ENCODE data around the gene TMEM181. TPM values are rescaled to one million over a fixed set of nuclear protein-coding genes. Genes with fewer than 3 reads are reported as not detected.

The TMEM181 gene
- total RNA-seq, 1 experiment from 2014 or later, result 38.0 TPM

DNA sequence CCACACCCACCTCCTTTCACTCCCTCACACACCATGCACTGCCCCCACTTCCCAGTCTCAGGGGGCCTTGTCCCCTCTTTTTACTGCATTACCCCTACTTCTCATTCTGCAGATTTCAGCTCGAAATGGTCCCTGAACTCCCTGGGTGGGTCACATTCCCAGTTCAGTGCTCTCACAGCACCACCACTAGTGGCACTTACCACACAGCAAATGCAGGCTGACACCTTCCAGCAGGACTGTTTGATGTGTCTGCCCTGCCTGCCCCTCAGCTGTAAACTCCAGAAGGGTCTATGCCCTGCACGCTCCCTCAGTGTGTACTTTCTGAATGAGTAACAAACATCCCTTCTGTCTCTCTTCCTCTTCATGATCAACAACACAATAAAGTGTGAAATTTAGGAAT lies 80.6 kb downstream of the TMEM181 start:
- BruUV-seq (replicated peaks), result no TSS peak
- Histone ChIP-seq H3K27me3 (ENCODE audit: control insufficient read depth, insufficient read depth, low read length) (no peaks in the 10 kb centered on the region), H3K27ac (ENCODE audit: low read length) (no peak overlapping the region), H3K4me3 (ENCODE audit: low read depth in 2 of 2, low read length in 2 of 2) (no peak overlapping the region), H3K9me3 (ENCODE audit: control insufficient read depth, insufficient read depth, low read depth, low read length) (no peaks in the 10 kb centered on the region), H3K4me1 (ENCODE audit: control insufficient read depth, insufficient read depth, low read length) (peaks cover 21% of the 10 kb centered on the region), H3K36me3 (ENCODE audit: control insufficient read depth, insufficient read depth, low read length) (peaks cover 6% of the 10 kb centered on the region; the same call in 1 of the 2 replicates)
- ChIA-PET POLR2A (no interaction called here), CTCF (no interaction called here)
- ATAC-seq, result no peak
- in situ Hi-C loops (cut with HindIII; ENCODE audit: low pct_unique_long_range_greater_than_20kb, low sequenced_read_pairs) (no loop called here), intact Hi-C loops (cut with micrococcal nuclease; ENCODE audit: unreplicated experiment) (no loop called here)
- TF ChIP-seq SIN3A (IDR thresholded peaks at IDR 0.05; ENCODE audit: borderline replicate concordance, insufficient read depth, low read depth, low read length), result no peak
- TF ChIP-seq POLR2AphosphoS5 (IDR thresholded peaks at IDR 0.05; ENCODE audit: low read depth, low read length), result no peak
- TF ChIP-seq, protein P1, sequence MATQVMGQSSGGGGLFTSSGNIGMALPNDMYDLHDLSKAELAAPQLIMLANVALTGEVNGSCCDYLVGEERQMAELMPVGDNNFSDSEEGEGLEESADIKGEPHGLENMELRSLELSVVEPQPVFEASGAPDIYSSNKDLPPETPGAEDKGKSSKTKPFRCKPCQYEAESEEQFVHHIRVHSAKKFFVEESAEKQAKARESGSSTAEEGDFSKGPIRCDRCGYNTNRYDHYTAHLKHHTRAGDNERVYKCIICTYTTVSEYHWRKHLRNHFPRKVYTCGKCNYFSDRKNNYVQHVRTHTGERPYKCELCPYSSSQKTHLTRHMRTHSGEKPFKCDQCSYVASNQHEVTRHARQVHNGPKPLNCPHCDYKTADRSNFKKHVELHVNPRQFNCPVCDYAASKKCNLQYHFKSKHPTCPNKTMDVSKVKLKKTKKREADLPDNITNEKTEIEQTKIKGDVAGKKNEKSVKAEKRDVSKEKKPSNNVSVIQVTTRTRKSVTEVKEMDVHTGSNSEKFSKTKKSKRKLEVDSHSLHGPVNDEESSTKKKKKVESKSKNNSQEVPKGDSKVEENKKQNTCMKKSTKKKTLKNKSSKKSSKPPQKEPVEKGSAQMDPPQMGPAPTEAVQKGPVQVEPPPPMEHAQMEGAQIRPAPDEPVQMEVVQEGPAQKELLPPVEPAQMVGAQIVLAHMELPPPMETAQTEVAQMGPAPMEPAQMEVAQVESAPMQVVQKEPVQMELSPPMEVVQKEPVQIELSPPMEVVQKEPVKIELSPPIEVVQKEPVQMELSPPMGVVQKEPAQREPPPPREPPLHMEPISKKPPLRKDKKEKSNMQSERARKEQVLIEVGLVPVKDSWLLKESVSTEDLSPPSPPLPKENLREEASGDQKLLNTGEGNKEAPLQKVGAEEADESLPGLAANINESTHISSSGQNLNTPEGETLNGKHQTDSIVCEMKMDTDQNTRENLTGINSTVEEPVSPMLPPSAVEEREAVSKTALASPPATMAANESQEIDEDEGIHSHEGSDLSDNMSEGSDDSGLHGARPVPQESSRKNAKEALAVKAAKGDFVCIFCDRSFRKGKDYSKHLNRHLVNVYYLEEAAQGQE (IDR thresholded peaks at IDR 0.05; ENCODE audit: insufficient read depth in 1 of 2, low read depth in 2 of 2, low read length in 1 of 2), result no peak
- TF ChIP-seq, protein P2, sequence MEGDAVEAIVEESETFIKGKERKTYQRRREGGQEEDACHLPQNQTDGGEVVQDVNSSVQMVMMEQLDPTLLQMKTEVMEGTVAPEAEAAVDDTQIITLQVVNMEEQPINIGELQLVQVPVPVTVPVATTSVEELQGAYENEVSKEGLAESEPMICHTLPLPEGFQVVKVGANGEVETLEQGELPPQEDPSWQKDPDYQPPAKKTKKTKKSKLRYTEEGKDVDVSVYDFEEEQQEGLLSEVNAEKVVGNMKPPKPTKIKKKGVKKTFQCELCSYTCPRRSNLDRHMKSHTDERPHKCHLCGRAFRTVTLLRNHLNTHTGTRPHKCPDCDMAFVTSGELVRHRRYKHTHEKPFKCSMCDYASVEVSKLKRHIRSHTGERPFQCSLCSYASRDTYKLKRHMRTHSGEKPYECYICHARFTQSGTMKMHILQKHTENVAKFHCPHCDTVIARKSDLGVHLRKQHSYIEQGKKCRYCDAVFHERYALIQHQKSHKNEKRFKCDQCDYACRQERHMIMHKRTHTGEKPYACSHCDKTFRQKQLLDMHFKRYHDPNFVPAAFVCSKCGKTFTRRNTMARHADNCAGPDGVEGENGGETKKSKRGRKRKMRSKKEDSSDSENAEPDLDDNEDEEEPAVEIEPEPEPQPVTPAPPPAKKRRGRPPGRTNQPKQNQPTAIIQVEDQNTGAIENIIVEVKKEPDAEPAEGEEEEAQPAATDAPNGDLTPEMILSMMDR (IDR thresholded peaks at IDR 0.05), result no peak
- TF ChIP-seq TCF7L2 (IDR thresholded peaks at IDR 0.05; ENCODE audit: low read depth, low read length), result no peak
- DNase-seq (ENCODE audit: low read depth, low spot score), result no peak

DNA sequence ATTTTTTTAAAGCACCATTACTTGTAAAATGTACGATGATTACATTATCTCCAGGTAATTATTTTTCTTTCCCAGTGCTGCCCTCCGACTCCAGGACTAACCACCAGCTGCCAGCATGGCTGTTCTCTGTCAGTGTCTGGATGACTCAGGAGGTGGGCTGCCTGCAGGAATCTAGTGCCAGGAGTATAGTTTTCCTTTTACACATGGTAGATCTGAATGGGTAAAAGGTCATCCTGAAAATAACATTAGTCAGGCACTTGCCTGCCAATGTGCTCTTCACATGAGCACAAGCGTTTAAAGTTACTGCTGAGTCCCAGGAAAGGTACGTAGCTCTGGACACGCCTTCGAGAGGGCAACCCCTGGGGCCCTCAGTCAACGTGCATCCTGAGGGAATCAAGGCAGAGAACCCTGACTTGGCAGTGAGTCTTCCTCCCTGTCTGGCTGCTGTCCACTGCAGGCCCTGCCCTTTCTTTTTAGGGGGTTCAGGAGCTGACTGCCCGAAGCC lies 82.3 kb downstream of the TMEM181 start:
- in situ Hi-C loops (cut with HindIII; ENCODE audit: low pct_unique_long_range_greater_than_20kb, low sequenced_read_pairs) (no loop called here), intact Hi-C loops (cut with micrococcal nuclease; ENCODE audit: unreplicated experiment) (no loop called here)
- ChIA-PET POLR2A (no interaction called here), CTCF (interaction anchor here (0.6 kb wide), 1 partner anchor 50 kb away, joined by 5 read pairs; no protein-coding TSS in a partner anchor)
- peaks cover 26% of the 10 kb centered on the region for H3K4me1 ChIP-seq (ENCODE audit: control insufficient read depth, insufficient read depth, low read length)
- peaks cover 3% of the 10 kb centered on the region; the same call in 1 of the 2 replicates for H3K36me3 ChIP-seq (ENCODE audit: control insufficient read depth, insufficient read depth, low read length)
- no TSS peak for BruUV-seq (replicated peaks)
- DNase-seq (ENCODE audit: low read depth, low spot score) (no peak), ATAC-seq (no peak)
- H3K27me3 ChIP-seq (ENCODE audit: control insufficient read depth, insufficient read depth, low read length), result no peaks in the 10 kb centered on the region
- peak overlapping the region; percentile 46; the same call in 1 of the 2 replicates for H3K27ac ChIP-seq (ENCODE audit: low read length)
- no peak overlapping the region for H3K4me3 ChIP-seq (ENCODE audit: low read depth in 2 of 2, low read length in 2 of 2)
- TF ChIP-seq, protein P2 (IDR thresholded peaks at IDR 0.05), result no peak
- TF ChIP-seq, protein P1 (IDR thresholded peaks at IDR 0.05; ENCODE audit: insufficient read depth in 1 of 2, low read depth in 2 of 2, low read length in 1 of 2), result no peak
- TF ChIP-seq TCF7L2 (IDR thresholded peaks at IDR 0.05; ENCODE audit: low read depth, low read length) (no peak), POLR2AphosphoS5 (IDR thresholded peaks at IDR 0.05; ENCODE audit: low read depth, low read length) (no peak), SIN3A (IDR thresholded peaks at IDR 0.05; ENCODE audit: borderline replicate concordance, insufficient read depth, low read depth, low read length) (no peak)
- no peaks in the 10 kb centered on the region for H3K9me3 ChIP-seq (ENCODE audit: control insufficient read depth, insufficient read depth, low read depth, low read length)

Measured in Panc1 (cell line).